ENCODE measurements around the gene PTPN9.

PTPN9 gene

DNA sequence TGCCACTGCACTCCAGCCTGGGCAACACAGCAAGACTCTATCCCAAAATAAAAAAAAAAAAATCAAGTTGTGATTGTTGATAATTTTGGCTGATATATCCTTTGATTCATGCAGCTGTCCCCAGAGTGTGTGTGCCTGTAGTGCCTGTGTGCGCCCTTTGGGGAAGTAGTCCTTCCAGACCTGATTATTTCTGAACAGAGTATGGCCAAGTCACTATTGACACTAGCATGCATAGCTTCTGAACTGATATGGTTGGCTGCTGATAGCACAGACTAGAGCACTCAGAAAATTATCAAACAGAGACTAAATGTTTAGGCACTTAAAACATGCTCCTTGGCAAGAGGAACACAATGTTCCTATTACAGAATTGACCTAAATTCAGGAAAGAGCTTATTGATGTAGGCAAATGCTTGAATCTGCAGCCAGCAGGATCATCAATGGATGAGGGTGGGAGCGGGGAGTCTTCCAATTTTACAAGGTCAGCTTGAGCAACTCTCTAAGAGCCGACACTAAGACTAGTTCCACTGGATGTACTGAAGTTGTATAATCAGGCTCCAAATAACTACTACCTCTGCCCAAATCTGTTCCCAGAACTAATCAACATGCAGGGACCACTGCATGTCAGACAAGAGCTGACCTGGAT lies 17.7 kb upstream of the PTPN9 start:
- Histone ChIP-seq H3K4me3 (ENCODE audit: low read length) (no peak overlapping the region), H3K27ac (ENCODE audit: low read length) (no peak overlapping the region), H4K20me1 (ENCODE audit: insufficient read depth, low read length) (no peaks in the 10 kb centered on the region; the same call in 1 of the 2 replicates), H3K4me2 (ENCODE audit: low read length) (no peak overlapping the region), H3K79me2 (ENCODE audit: low read length) (no peaks in the 10 kb centered on the region), H3K4me1 (ENCODE audit: low read length) (no peaks in the 10 kb centered on the region), H3K9me3 (ENCODE audit: insufficient read depth, low read length) (no peaks in the 10 kb centered on the region), H3K9ac (ENCODE audit: low read length) (no peak overlapping the region), H2AFZ (ENCODE audit: low read depth, low read length) (no peak overlapping the region), H3K36me3 (replicated peaks; ENCODE audit: low read depth, low read length) (peaks cover 41% of the 10 kb centered on the region), H3K27me3 (ENCODE audit: low read depth, low read length) (no peaks in the 10 kb centered on the region)
- TF ChIP-seq, protein P1, sequence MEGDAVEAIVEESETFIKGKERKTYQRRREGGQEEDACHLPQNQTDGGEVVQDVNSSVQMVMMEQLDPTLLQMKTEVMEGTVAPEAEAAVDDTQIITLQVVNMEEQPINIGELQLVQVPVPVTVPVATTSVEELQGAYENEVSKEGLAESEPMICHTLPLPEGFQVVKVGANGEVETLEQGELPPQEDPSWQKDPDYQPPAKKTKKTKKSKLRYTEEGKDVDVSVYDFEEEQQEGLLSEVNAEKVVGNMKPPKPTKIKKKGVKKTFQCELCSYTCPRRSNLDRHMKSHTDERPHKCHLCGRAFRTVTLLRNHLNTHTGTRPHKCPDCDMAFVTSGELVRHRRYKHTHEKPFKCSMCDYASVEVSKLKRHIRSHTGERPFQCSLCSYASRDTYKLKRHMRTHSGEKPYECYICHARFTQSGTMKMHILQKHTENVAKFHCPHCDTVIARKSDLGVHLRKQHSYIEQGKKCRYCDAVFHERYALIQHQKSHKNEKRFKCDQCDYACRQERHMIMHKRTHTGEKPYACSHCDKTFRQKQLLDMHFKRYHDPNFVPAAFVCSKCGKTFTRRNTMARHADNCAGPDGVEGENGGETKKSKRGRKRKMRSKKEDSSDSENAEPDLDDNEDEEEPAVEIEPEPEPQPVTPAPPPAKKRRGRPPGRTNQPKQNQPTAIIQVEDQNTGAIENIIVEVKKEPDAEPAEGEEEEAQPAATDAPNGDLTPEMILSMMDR (IDR thresholded peaks at IDR 0.05; ENCODE audit: low read depth, low read length), result no peak
- TF ChIP-seq EZH2phosphoT487 (IDR thresholded peaks at IDR 0.05; ENCODE audit: low read depth), result no peak

DNA sequence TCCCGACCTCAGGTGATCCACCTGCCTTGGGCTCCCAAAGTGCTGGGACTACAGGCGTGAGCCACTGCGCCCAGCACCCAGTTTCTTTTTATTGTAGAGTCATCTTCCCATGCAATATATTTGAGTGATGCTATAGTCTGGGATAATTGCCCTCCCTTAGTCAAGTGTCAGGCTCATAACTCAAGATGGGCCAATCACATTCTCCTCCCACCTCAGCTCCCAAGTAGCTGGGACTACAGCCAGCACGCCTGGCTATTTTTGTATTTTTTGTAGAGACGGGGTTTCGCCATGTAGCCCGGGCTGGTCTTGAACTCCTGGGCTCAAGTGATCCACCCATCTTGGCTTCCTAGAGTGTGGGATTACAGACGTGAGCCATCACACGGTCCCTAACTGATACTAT lies 15.2 kb upstream of the PTPN9 start:
- H3K9me3 ChIP-seq (ENCODE audit: insufficient read depth, low read length), result no peaks in the 10 kb centered on the region
- H3K36me3 ChIP-seq (replicated peaks; ENCODE audit: low read depth, low read length), result peaks cover 34% of the 10 kb centered on the region
- H3K27ac ChIP-seq (ENCODE audit: low read length), result no peak overlapping the region

DNA sequence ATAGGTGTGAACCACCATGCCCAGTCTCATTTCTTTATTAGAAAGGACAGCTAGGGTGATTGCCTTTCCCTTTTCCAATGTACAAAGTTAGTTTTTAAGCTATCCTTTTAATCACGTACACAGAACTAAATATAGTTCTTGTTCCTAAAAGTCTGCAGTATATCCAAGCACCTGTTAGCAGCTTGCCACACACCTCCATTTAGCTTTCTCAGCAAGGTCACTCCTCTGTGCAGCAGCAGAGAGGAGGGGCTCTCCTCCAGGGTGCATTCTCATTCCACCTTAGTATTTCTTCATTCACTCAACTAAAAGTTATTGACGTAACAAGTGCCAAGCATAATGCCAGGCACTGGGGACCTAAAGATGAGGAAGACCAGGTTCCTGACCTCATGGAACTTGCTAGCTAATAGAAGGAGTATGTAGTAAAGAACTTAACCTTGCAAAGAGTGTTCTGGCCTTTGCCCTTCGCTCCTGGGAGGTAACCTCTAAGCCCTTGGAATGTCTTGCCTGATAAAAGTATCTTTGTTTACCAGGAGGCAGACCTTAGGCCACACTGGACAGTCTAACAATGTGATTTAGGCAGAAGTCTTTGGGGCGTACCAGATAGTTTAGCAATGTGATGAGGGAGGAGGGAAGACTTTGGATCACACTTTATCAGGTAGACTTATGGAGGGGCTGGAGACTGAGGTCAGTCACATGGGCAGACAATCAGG lies 12.7 kb upstream of the PTPN9 start:
- no peak overlapping the region for H3K27ac ChIP-seq (ENCODE audit: low read length)
- no peaks in the 10 kb centered on the region for H3K27me3 ChIP-seq (ENCODE audit: low read depth, low read length)
- H3K9ac ChIP-seq (ENCODE audit: low read length), result no peak overlapping the region
- H4K20me1 ChIP-seq (ENCODE audit: insufficient read depth, low read length), result no peaks in the 10 kb centered on the region; the same call in 1 of the 2 replicates
- H3K4me3 ChIP-seq (ENCODE audit: low read length), result no peak overlapping the region
- H3K9me3 ChIP-seq (ENCODE audit: insufficient read depth, low read length), result no peaks in the 10 kb centered on the region
- H3K4me2 ChIP-seq (ENCODE audit: low read length), result no peak overlapping the region
- H3K4me1 ChIP-seq (ENCODE audit: low read length), result no peaks in the 10 kb centered on the region
- TF ChIP-seq EZH2phosphoT487 (IDR thresholded peaks at IDR 0.05; ENCODE audit: low read depth), result no peak
- TF ChIP-seq, protein P1 (IDR thresholded peaks at IDR 0.05; ENCODE audit: low read depth, low read length), result no peak
- H3K79me2 ChIP-seq (ENCODE audit: low read length), result no peaks in the 10 kb centered on the region
- H3K36me3 ChIP-seq (replicated peaks; ENCODE audit: low read depth, low read length), result peaks cover 14% of the 10 kb centered on the region
- H2AFZ ChIP-seq (ENCODE audit: low read depth, low read length), result no peak overlapping the region

More for the DNA sequence above, 15.2 kb upstream of the PTPN9 start:
- Histone ChIP-seq H3K27me3 (ENCODE audit: low read depth, low read length) (no peaks in the 10 kb centered on the region), H3K4me3 (ENCODE audit: low read length) (no peak overlapping the region), H3K79me2 (ENCODE audit: low read length) (no peaks in the 10 kb centered on the region), H3K4me2 (ENCODE audit: low read length) (no peak overlapping the region), H3K4me1 (ENCODE audit: low read length) (no peaks in the 10 kb centered on the region), H3K9ac (ENCODE audit: low read length) (no peak overlapping the region), H2AFZ (ENCODE audit: low read depth, low read length) (no peak overlapping the region), H4K20me1 (ENCODE audit: insufficient read depth, low read length) (no peaks in the 10 kb centered on the region; the same call in 1 of the 2 replicates)
- TF ChIP-seq, protein P1 (IDR thresholded peaks at IDR 0.05; ENCODE audit: low read depth, low read length), result no peak
- no peak for TF ChIP-seq EZH2phosphoT487 (IDR thresholded peaks at IDR 0.05; ENCODE audit: low read depth)

DNA sequence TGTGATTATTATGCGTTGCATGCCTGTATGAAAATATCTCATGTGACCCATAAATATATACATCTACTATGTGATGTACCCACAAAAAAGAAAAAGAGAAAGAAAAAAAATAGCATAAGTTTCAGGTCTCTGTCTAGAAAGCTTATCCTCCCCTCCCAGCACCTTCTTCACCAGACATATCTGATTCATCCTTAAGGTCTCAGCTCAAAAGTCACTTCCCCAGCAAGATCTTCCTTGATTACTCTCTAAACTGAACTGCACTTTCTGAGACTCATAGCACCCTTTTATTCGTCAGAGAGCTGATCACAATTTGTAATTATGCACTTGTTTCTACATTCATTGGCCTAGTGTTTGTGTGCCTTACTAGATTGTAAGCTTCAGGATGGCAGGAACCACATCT lies 11.1 kb upstream of the PTPN9 start:
- H3K4me2 ChIP-seq (ENCODE audit: low read length), result no peak overlapping the region
- no peak overlapping the region for H3K27ac ChIP-seq (ENCODE audit: low read length)

More for the DNA sequence above, 11.1 kb upstream of the PTPN9 start:
- Histone ChIP-seq H3K36me3 (replicated peaks; ENCODE audit: low read depth, low read length) (peaks cover 4% of the 10 kb centered on the region), H3K27me3 (ENCODE audit: low read depth, low read length) (no peaks in the 10 kb centered on the region), H3K4me3 (ENCODE audit: low read length) (no peak overlapping the region), H4K20me1 (ENCODE audit: insufficient read depth, low read length) (no peaks in the 10 kb centered on the region), H3K4me1 (ENCODE audit: low read length) (no peaks in the 10 kb centered on the region), H3K79me2 (ENCODE audit: low read length) (no peaks in the 10 kb centered on the region), H2AFZ (ENCODE audit: low read depth, low read length) (no peak overlapping the region), H3K9ac (ENCODE audit: low read length) (no peak overlapping the region), H3K9me3 (ENCODE audit: insufficient read depth, low read length) (no peaks in the 10 kb centered on the region)
- no peak for TF ChIP-seq EZH2phosphoT487 (IDR thresholded peaks at IDR 0.05; ENCODE audit: low read depth)
- TF ChIP-seq, protein P1 (IDR thresholded peaks at IDR 0.05; ENCODE audit: low read depth, low read length), result no peak

Measured in OCI-LY3 (cell line).